Panc1 (cell line): ENCODE results near the gene BEND4.

Experiments
- CTCF ChIP-seq: fragments of 450-650 bp; IDR thresholded peaks from 2 replicates; pipeline ENCODE4 v1.5.1; 2017; ENCODE audit warnings: mild to moderate bottlenecking
- POLR2AphosphoS5 ChIP-seq: IDR thresholded peaks from 2 replicates; pipeline ENCODE4 v1.6.1; 2012; ENCODE audit warnings: mild to moderate bottlenecking, low read depth, low read length, moderate library complexity
- REST ChIP-seq, 2 experiments: IDR thresholded peaks; 2 replicates each; pipeline ENCODE4 v1.6.1; 2011 to 2012; ENCODE audit warnings: low read depth in 2 of 2, control low read depth in 1 of 2, low read length in 1 of 2, mild to moderate bottlenecking in 1 of 2, moderate library complexity in 1 of 2; ENCODE audit not compliant: insufficient read depth in 1 of 2
- TCF7L2 ChIP-seq: IDR thresholded peaks from 2 replicates; pipeline ENCODE4 v1.6.1; 2011; ENCODE audit warnings: mild to moderate bottlenecking, low read depth, low read length, inconsistent platforms

GRCh38 chr4:42172128-42172790, 19.8 kb upstream of the BEND4 start:
- no peak for TF ChIP-seq CTCF
- TF ChIP-seq POLR2AphosphoS5: no peak
- no peak for TF ChIP-seq REST (IDR thresholded peaks at IDR 0.05; ENCODE audit: insufficient read depth in 1 of 2, low read depth in 2 of 2, low read length in 1 of 2)
- no peak for TF ChIP-seq TCF7L2
